ENCODE results near the gene PEAK1. TPM values are rescaled to one million over a fixed set of nuclear protein-coding genes. Genes with fewer than 3 reads are reported as not detected.
"Not testable (repeated sequence)": the region's sequence is repeated elsewhere in the genome, so short reads cannot be mapped to it uniquely, and the experiment has no call there.

Gene PEAK1
- total RNA-seq, 2 donors from 2014 or later = 38.0 to 41.4 TPM

DNA sequence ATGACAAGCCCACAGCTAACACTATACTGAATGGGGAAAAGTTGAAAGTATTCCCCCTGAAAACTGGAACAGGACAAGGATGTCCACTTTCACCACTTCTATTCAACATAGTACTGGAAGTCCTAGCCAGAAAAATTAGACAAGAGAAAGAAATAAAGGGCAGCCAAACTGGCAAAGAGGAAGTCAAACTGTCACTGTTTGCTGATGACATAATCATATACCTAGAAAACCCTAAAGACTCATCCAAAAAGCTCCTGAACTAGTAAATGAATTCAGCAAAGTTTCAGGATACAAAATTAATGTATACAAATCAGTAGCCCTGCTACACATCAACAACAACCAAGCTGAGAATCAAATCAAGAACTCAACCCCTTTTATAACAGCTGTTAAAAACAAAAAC lies 146.8 kb downstream of the PEAK1 start:
- not testable (repeated sequence) for H3K9me3 Mint-ChIP-seq; H3K36me3 Mint-ChIP-seq; H3K4me3 Mint-ChIP-seq; H3K27ac Mint-ChIP-seq; DNase-seq (ENCODE audit: low spot score); H3K27me3 Mint-ChIP-seq; ATAC-seq
- H3K4me1 Mint-ChIP-seq (ENCODE audit: low read depth in 2 of 2) = peaks cover 8 to 15% of the 10 kb centered on the region in 2 donors

- Mint-ChIP-seq H3K4me1 (ENCODE audit: low read depth in 2 of 2) (peaks cover 0 to 4% of the 10 kb centered on the region in 2 donors), H3K27ac (no peak overlapping the region)
These were observed 153.1 kb downstream of the PEAK1 start for GRCh38 chr15:77266708-77267386.

GRCh38 chr15:77255385-77255784 lies 164.5 kb downstream of the PEAK1 start:
- Mint-ChIP-seq H3K4me3 (no peak overlapping the region), H3K9me3 (no peaks in the 10 kb centered on the region), H3K27me3 (no peaks in the 10 kb centered on the region), H3K4me1 (ENCODE audit: low read depth in 2 of 2) (no peaks in the 10 kb centered on the region), H3K36me3 (peaks cover 5% of the 10 kb centered on the region), H3K27ac (no peak overlapping the region)
- DNase-seq (ENCODE audit: low spot score) (no peak), ATAC-seq (no peak)

More at GRCh38 chr15:77266708-77267386, 153.1 kb downstream of the PEAK1 start:
- Mint-ChIP-seq H3K27me3 (no peaks in the 10 kb centered on the region), H3K36me3 (peaks cover 7% of the 10 kb centered on the region), H3K9me3 (no peaks in the 10 kb centered on the region), H3K4me3 (no peak overlapping the region)
- DNase-seq (ENCODE audit: low spot score) = no peak
- ATAC-seq = no peak

DNA sequence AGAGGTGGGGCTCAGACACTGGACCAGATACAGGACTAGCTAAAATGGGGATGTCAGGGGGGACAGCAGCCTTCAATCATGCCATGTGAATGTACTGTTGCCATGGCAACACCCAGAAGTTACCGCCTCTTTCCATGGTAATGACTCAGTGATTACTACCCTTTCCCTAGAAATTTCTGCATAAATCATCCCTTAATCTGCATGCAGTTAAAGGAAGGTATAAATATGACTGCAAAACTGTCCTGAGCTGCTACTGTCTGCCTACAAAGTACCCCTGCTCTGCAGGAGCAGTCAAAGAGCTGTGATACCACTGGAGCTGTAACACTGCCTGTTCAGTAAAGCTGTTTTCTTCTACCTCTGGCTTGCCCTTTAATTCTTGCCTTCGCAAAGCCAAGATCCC lies 168.2 kb downstream of the PEAK1 start:
- Mint-ChIP-seq H3K27me3 (no peaks in the 10 kb centered on the region), H3K27ac (no peak overlapping the region), H3K36me3 (no peaks in the 10 kb centered on the region), H3K9me3 (no peaks in the 10 kb centered on the region), H3K4me1 (ENCODE audit: low read depth in 2 of 2) (no peaks in the 10 kb centered on the region), H3K4me3 (no peak overlapping the region)
- DNase-seq (ENCODE audit: low spot score) (no peak), ATAC-seq (no peak)

DNA sequence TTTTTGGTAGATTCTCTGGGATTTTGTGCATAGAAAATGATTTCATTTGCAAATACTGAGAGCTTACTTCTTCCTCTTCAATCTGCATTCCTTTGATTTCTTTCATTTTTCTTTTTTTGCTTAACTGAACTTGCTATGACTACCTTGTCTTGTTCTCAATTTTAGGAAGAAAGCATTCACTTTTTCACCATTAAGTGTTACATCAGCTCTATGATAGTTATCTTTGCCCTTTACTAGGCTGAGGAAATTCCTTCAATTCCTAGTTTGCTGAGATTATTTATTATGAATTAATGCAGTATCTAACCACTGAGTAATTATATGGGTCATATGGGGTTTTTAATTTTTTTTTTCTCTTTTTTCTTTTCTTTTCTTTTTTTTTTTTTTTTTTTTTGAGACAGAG lies 172.8 kb downstream of the PEAK1 start:
- H3K9me3 Mint-ChIP-seq = no peaks in the 10 kb centered on the region
- H3K27me3 Mint-ChIP-seq = no peaks in the 10 kb centered on the region
- no peak overlapping the region for H3K27ac Mint-ChIP-seq
- no peak for ATAC-seq
- no peaks in the 10 kb centered on the region for H3K36me3 Mint-ChIP-seq
- no peaks in the 10 kb centered on the region for H3K4me1 Mint-ChIP-seq (ENCODE audit: low read depth in 2 of 2)
- DNase-seq (ENCODE audit: low spot score) = no peak
- H3K4me3 Mint-ChIP-seq = no peak overlapping the region

DNA sequence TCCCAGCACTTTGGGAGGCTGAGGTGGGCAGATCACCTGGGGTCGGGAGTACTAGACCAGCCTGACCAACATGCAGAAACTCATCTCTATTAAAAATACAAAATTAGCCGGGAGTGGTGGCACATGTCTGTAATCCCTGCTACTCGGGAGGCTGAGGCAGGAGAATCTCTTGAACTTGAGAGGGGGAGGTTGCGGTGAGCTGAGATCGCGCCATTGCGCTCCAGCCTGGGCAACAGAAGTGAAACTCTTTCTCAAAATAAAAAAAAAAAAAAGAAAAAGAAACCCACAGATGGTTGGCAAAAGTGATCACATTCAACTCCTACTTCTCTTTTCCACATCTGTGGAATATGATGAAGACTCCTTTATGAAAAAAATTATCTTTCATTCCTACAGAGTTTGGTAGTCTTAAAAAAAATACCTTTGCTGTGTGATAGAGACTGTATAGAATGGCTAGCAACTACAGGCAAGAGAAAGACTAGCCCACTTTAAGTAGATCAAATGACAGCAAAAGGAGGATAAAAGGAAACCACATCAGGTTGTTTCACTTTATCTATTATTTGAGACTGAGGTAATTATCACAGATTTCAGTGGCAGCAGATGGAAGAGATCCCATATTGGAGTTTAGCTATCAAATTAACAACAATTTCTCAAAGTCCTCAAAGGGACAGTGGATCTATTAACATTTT lies 176.0 kb downstream of the PEAK1 start:
- H3K9me3 Mint-ChIP-seq = no peaks in the 10 kb centered on the region
- H3K27me3 Mint-ChIP-seq = no peaks in the 10 kb centered on the region
- ATAC-seq = no peak
- H3K36me3 Mint-ChIP-seq = no peaks in the 10 kb centered on the region
- H3K27ac Mint-ChIP-seq = no peak overlapping the region
- no peak for DNase-seq (ENCODE audit: low spot score)
- H3K4me3 Mint-ChIP-seq = no peak overlapping the region
- H3K4me1 Mint-ChIP-seq (ENCODE audit: low read depth in 2 of 2) = no peaks in the 10 kb centered on the region

DNA sequence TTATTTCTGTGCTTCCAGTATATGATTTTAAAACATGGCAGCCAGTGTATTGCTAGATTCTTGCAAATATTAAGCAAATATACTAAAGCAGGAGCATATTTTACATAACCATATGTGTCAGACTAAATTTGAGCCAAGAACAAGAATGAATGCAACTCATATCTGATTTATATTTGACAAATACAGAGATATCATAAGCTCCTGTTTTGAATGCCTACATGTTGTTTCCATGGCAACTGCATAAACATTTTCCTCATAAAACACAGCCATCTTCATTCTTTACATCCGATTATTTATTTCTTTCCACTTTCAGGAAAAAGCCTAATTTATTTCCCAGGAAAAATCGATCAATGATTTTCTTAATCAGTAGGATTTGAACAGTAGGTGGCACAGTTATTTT lies 176.8 kb downstream of the PEAK1 start:
- no peak for DNase-seq (ENCODE audit: low spot score)
- no peaks in the 10 kb centered on the region for H3K27me3 Mint-ChIP-seq
- ATAC-seq = no peak
- no peaks in the 10 kb centered on the region for H3K4me1 Mint-ChIP-seq (ENCODE audit: low read depth in 2 of 2)
- H3K27ac Mint-ChIP-seq = no peak overlapping the region
- no peaks in the 10 kb centered on the region for H3K9me3 Mint-ChIP-seq
- H3K4me3 Mint-ChIP-seq = no peak overlapping the region
- H3K36me3 Mint-ChIP-seq = no peaks in the 10 kb centered on the region

DNA sequence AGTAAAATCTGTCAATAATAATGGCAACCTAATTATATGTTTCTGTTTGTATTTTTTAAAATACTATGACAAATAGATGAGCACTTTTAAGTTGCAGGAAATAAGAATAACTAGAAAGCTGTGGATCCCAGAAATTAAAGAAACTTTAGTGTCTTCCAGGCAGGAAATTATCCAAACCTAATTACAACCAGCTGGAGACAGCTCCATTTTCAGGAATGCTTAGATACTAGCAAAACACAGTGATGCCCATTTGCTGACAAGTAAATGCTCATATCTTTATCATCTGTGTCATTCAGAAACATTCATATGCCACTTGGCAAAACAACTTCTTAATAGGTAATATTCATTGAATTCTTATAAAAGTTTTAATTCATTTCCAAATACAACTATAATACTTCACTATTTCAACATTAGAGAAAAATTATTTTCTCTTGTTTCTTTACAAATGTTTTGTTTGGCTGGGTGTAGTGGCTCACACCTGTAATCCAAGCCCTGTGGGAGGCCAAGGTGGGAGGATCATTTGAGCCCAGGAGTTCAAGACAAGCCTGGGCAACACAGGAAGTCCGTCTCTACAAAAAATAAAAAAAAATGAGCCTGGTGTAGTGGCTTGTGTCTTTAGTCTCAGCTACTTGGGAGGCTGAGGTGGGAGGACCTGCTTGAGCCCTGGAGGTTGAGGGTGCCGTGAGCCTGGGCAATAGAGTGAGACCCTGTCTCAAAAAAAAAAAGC lies 179.9 kb downstream of the PEAK1 start:
- Mint-ChIP-seq H3K4me3 (no peak overlapping the region), H3K27me3 (no peaks in the 10 kb centered on the region), H3K36me3 (no peaks in the 10 kb centered on the region), H3K9me3 (no peaks in the 10 kb centered on the region), H3K4me1 (ENCODE audit: low read depth in 2 of 2) (no peaks in the 10 kb centered on the region), H3K27ac (no peak overlapping the region)
- DNase-seq (ENCODE audit: low spot score) (no peak), ATAC-seq (no peak)

- H3K36me3 Mint-ChIP-seq = no peaks in the 10 kb centered on the region
- no peaks in the 10 kb centered on the region for H3K27me3 Mint-ChIP-seq
- no peak overlapping the region for H3K4me3 Mint-ChIP-seq
- no peak for ATAC-seq
- no peak for DNase-seq (ENCODE audit: low spot score)
- H3K27ac Mint-ChIP-seq = no peak overlapping the region
- no peaks in the 10 kb centered on the region for H3K4me1 Mint-ChIP-seq (ENCODE audit: low read depth in 2 of 2)
- no peaks in the 10 kb centered on the region for H3K9me3 Mint-ChIP-seq
These were observed 184.3 kb downstream of the PEAK1 start for GRCh38 chr15:77235566-77235965.

DNA sequence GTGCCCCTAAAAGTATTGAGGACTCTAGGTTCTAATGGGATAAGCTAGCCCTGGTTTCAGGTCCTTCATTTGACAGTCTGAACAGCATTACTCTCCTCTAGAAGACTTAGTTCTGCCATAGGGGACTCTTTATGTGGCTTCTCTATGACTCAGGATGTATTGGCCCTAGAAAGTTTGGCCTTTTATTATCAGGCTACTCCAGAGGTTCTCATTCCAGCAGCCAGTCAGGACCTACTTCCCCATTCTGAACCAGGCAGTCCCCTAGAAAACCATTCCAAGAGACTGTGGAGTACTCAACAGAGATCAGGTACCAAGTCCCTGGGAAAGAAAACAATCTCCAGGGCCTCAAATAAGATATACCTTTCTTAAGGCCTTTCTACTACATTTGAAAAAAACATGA lies 191.1 kb downstream of the PEAK1 start:
- Mint-ChIP-seq H3K4me1 (ENCODE audit: low read depth in 2 of 2) (peaks cover 10% of the 10 kb centered on the region in 2 donors), H3K9me3 (no peaks in the 10 kb centered on the region), H3K27ac (no peak overlapping the region), H3K4me3 (no peak overlapping the region), H3K36me3 (no peaks in the 10 kb centered on the region), H3K27me3 (no peaks in the 10 kb centered on the region)
- ATAC-seq (no peak), DNase-seq (ENCODE audit: low spot score) (no peak)

- Mint-ChIP-seq H3K9me3 (no peaks in the 10 kb centered on the region), H3K36me3 (no peaks in the 10 kb centered on the region), H3K4me1 (ENCODE audit: low read depth in 2 of 2) (peaks cover 10% of the 10 kb centered on the region in 2 donors), H3K27me3 (no peaks in the 10 kb centered on the region), H3K4me3 (no peak overlapping the region), H3K27ac (no peak overlapping the region)
- no peak for DNase-seq (ENCODE audit: low spot score)
- no peak for ATAC-seq
These were observed 193.3 kb downstream of the PEAK1 start for GRCh38 chr15:77226652-77227051.

- ATAC-seq (no peak), DNase-seq (ENCODE audit: low spot score) (no peak)
- Mint-ChIP-seq H3K27ac (no peak overlapping the region), H3K4me1 (ENCODE audit: low read depth in 2 of 2) (peaks cover 10% of the 10 kb centered on the region in 2 donors), H3K4me3 (no peak overlapping the region), H3K9me3 (no peaks in the 10 kb centered on the region), H3K27me3 (no peaks in the 10 kb centered on the region), H3K36me3 (no peaks in the 10 kb centered on the region)
These were observed 194.3 kb downstream of the PEAK1 start for GRCh38 chr15:77225646-77226045.

DNA sequence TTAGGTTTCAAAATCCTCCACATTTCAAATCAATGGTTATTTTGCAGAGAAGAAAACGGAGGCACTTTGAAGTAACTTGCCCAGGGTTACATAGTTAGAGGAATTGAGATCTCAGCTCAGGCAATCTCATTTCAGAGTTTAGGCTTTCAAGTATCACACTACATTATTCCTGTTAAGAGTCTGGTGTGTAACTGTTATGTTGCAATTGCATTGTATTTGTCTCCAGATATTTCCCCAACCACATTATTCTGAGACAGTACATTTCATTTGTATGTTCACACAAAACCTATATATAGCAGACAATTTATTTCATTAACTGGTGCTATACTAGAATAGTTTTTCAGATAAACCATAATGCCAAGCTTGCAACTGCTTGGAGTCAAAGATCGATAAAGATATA lies 194.8 kb downstream of the PEAK1 start:
- Mint-ChIP-seq H3K4me1 (ENCODE audit: low read depth in 2 of 2) (peaks cover 10% of the 10 kb centered on the region in 2 donors), H3K9me3 (no peaks in the 10 kb centered on the region), H3K27me3 (no peaks in the 10 kb centered on the region), H3K4me3 (no peak overlapping the region), H3K36me3 (no peaks in the 10 kb centered on the region), H3K27ac (no peak overlapping the region)
- DNase-seq (ENCODE audit: low spot score) = no peak
- ATAC-seq = no peak

- Mint-ChIP-seq H3K9me3 (no peaks in the 10 kb centered on the region), H3K36me3 (no peaks in the 10 kb centered on the region), H3K4me1 (ENCODE audit: low read depth in 2 of 2) (peaks cover 10% of the 10 kb centered on the region in 2 donors), H3K4me3 (no peak overlapping the region), H3K27ac (no peak overlapping the region), H3K27me3 (no peaks in the 10 kb centered on the region)
- DNase-seq (ENCODE audit: low spot score) (no peak), ATAC-seq (no peak)
These were observed 195.6 kb downstream of the PEAK1 start for GRCh38 chr15:77224352-77224751.

All from natural killer cell treated with Interleukin-12 subunit alpha and Interleukin-12 subunit beta and Interleukin-15 and Interleukin-18, amount 100 ng/mL, for 72 hours (primary cell).